ENCODE results near the gene USP46.

The USP46 gene

DNA sequence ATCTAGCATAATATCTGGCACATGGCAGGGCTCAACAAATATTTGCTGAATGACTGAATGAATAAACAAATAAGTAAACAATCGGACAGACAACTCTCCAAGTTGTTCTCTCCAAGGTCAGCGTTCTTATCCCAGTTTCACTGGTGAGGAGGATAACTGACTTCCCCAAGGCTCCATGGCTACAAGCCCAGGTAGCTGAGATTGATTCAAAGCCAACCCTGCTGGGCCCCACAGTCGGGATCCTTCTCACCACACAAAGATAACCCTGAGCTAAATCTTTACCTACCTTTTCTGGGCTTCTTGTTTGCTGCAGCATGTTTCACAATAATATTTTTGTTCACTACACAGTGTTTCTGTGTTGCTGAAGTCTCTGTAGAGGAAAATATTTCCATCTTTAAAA is 54.9 kb downstream of the USP46 start:
- Histone ChIP-seq H3K36me3 (ENCODE audit: insufficient read depth, low read length) (peaks cover 43% of the 10 kb centered on the region), H3K4me3 (ENCODE audit: low read length) (no peak overlapping the region), H3K9me3 (ENCODE audit: low read length) (no peaks in the 10 kb centered on the region), H3K4me1 (ENCODE audit: insufficient read depth, low read length) (no peaks in the 10 kb centered on the region), H3K27me3 (ENCODE audit: insufficient read depth, low read length) (no peaks in the 10 kb centered on the region), H2AFZ (ENCODE audit: low read depth, low read length) (no peak overlapping the region)

GRCh38 chr4:52600275-52600674 is 58.8 kb downstream of the USP46 start:
- no peaks in the 10 kb centered on the region for H3K4me1 ChIP-seq (ENCODE audit: insufficient read depth, low read length)

DNA sequence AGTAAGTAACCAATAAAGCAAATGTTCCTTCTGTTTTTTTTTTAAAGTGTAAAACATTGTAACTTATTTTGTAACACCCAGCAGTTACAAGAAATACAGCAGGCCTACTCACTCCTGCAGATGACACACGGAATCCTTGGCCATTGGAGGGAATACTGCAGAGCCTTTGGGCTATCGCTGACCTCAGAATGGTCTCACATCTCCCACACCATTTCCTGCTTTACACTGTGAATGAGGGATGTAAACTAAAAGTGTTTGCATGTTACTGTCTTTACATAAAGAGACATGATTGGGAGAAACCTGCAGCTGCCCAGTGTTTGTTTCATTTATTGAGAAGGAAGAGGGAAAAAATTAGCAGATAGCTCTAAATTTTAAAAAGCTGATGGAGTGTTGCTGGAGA is 64.1 kb downstream of the USP46 start:
- H3K36me3 ChIP-seq (ENCODE audit: insufficient read depth, low read length) = peaks cover 40% of the 10 kb centered on the region
- H3K9me3 ChIP-seq (ENCODE audit: low read length) = no peaks in the 10 kb centered on the region
- H3K4me1 ChIP-seq (ENCODE audit: insufficient read depth, low read length) = no peaks in the 10 kb centered on the region
- H3K4me3 ChIP-seq (ENCODE audit: low read length) = no peak overlapping the region
- no peak overlapping the region for H2AFZ ChIP-seq (ENCODE audit: low read depth, low read length)
- H3K27me3 ChIP-seq (ENCODE audit: insufficient read depth, low read length) = no peaks in the 10 kb centered on the region

More at GRCh38 chr4:52600275-52600674, 58.8 kb downstream of the USP46 start:
- no peaks in the 10 kb centered on the region for H3K9me3 ChIP-seq (ENCODE audit: low read length)
- H2AFZ ChIP-seq (ENCODE audit: low read depth, low read length) = no peak overlapping the region
- H3K27me3 ChIP-seq (ENCODE audit: insufficient read depth, low read length) = no peaks in the 10 kb centered on the region
- peaks cover 57% of the 10 kb centered on the region for H3K36me3 ChIP-seq (ENCODE audit: insufficient read depth, low read length)
- H3K4me3 ChIP-seq (ENCODE audit: low read length) = no peak overlapping the region

DNA sequence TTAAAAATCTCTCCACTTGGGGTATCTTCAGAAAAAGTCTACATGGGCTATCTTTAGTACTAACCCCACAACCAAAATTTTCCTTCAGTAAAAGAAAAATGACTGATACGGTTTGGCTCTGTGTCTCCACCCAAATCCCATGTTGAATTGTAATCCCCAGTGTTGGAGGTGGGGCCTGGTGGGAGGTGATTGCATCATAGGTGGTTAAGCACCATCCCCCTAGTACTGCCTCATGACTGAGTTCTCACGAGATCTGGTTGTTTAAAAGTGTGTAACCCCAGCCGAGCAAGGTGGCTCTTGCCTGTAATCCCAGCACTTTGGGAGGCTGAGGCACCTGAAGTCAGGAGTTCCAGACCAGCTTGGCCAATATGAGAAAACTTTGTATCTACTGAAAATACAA is 66.8 kb downstream of the USP46 start:
- no peak overlapping the region for H3K4me3 ChIP-seq (ENCODE audit: low read length)
- H2AFZ ChIP-seq (ENCODE audit: low read depth, low read length) = no peak overlapping the region
- peaks cover 20% of the 10 kb centered on the region for H3K36me3 ChIP-seq (ENCODE audit: insufficient read depth, low read length)
- no peaks in the 10 kb centered on the region for H3K9me3 ChIP-seq (ENCODE audit: low read length)
- no peaks in the 10 kb centered on the region for H3K4me1 ChIP-seq (ENCODE audit: insufficient read depth, low read length)
- H3K27me3 ChIP-seq (ENCODE audit: insufficient read depth, low read length) = no peaks in the 10 kb centered on the region

DNA sequence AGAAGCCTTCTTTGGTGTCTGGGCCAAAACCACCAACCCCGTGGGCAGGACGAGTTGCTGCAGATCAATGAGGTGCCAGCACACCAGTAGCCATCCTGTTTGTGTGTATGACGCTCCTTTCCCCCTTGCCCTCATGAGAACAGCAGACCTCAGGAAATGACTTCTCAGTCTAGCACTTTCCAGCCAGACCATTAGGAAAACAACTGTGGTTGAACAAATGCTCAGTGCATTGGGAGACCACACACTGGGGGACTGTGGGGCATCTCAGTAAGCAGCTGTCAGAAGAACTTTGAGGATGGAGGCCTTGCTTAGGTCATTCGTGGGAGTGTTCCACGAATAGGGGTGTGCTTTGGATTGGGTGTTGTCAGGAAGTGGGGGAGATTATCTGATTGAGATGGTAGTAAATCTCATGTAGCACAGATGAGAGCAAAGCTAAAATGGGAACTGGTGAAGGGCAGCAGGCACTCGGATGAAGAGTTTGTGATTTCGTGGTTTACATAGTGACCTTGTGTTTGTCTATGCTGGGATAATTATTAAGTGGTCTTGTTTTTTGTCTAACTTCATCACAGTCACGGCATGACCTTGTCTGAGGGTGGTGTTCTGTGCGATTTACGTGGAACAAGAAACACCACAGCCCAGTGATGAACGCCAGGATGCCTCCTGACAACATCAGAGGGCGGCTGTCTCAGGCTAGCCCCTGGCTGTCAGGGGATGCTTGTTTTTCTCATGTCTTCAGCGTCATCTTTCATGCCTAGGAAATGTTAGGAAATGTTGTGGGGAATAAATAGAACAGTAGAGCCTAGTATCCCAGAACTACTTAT is 70.1 kb downstream of the USP46 start:
- no peaks in the 10 kb centered on the region for H3K4me1 ChIP-seq (ENCODE audit: insufficient read depth, low read length)
- H3K36me3 ChIP-seq (ENCODE audit: insufficient read depth, low read length) = no peaks in the 10 kb centered on the region
- H2AFZ ChIP-seq (ENCODE audit: low read depth, low read length) = no peak overlapping the region
- no peak overlapping the region for H3K4me3 ChIP-seq (ENCODE audit: low read length)
- H3K9me3 ChIP-seq (ENCODE audit: low read length) = no peaks in the 10 kb centered on the region
- H3K27me3 ChIP-seq (ENCODE audit: insufficient read depth, low read length) = no peaks in the 10 kb centered on the region

DNA sequence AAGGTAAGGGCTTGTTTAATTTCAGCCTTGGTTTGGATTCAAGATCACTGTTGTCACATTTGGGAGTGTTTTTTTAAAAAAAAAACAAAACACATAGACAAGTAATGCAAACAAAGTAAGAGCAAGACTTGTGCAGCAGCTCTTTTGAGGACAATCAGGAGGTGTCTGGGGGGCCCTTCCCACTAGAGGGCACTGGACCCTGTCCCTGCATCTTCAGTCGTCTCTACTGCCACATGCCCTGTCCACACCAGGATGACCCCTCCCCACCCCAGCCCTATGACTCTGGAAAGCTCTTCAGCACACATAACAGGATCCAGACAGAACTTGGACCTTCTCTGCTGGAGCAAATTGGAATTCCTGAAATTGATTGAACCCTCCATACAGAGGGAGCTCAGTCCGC is 71.0 kb downstream of the USP46 start:
- no peaks in the 10 kb centered on the region for H3K36me3 ChIP-seq (ENCODE audit: insufficient read depth, low read length)
- no peak overlapping the region for H2AFZ ChIP-seq (ENCODE audit: low read depth, low read length)
- no peaks in the 10 kb centered on the region for H3K27me3 ChIP-seq (ENCODE audit: insufficient read depth, low read length)
- no peaks in the 10 kb centered on the region for H3K9me3 ChIP-seq (ENCODE audit: low read length)
- no peaks in the 10 kb centered on the region for H3K4me1 ChIP-seq (ENCODE audit: insufficient read depth, low read length)
- no peak overlapping the region for H3K4me3 ChIP-seq (ENCODE audit: low read length)

DNA sequence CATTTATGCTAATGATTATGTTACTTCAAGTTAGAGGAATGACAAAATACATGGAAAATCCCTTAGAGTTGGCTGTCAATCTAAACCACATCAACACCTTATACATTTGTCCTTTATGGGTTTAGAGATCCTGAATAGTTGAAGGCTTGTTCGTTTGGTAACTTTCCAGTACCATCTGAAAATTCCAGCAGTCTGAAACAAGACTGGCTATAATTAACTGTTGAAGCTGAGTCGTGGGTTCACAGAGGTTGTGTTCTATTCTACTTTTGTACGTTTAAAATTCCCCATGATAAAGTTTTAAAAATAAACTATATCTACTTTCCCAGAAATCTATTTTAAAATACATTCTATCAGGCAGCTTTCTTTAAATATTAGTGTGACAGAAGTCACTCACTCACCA is 73.0 kb downstream of the USP46 start:
- H3K36me3 ChIP-seq (ENCODE audit: insufficient read depth, low read length) = no peaks in the 10 kb centered on the region
- H2AFZ ChIP-seq (ENCODE audit: low read depth, low read length) = no peak overlapping the region
- H3K4me3 ChIP-seq (ENCODE audit: low read length) = no peak overlapping the region
- H3K9me3 ChIP-seq (ENCODE audit: low read length) = no peaks in the 10 kb centered on the region
- H3K4me1 ChIP-seq (ENCODE audit: insufficient read depth, low read length) = no peaks in the 10 kb centered on the region
- H3K27me3 ChIP-seq (ENCODE audit: insufficient read depth, low read length) = no peaks in the 10 kb centered on the region

DNA sequence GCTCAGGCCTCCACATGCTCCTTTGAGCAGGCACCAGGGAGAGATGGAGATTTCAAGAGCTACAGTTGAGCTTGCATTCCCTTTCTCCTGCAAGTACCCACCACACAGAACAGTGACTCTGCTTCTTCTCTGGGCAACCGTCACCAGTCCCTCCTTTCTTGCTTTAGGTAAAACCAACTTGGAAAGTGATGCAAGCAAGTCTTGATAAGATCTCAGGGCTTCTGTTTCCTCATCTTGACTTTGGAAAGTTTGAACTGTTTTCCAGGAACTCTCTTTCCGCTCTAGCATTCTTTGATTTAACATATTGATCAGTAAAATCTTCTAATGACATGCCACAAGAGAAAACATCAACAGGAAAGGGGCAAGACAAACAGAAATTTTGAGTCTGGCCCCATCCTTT is 73.7 kb downstream of the USP46 start:
- Histone ChIP-seq H3K27me3 (ENCODE audit: insufficient read depth, low read length) (no peaks in the 10 kb centered on the region), H3K9me3 (ENCODE audit: low read length) (no peaks in the 10 kb centered on the region), H3K4me3 (ENCODE audit: low read length) (no peak overlapping the region), H3K36me3 (ENCODE audit: insufficient read depth, low read length) (no peaks in the 10 kb centered on the region), H3K4me1 (ENCODE audit: insufficient read depth, low read length) (no peaks in the 10 kb centered on the region), H2AFZ (ENCODE audit: low read depth, low read length) (no peak overlapping the region)

GRCh38 chr4:52579602-52580272 is 79.4 kb downstream of the USP46 start:
- H2AFZ ChIP-seq (ENCODE audit: low read depth, low read length) = no peak overlapping the region
- H3K27me3 ChIP-seq (ENCODE audit: insufficient read depth, low read length) = no peaks in the 10 kb centered on the region
- no peaks in the 10 kb centered on the region for H3K36me3 ChIP-seq (ENCODE audit: insufficient read depth, low read length)
- H3K9me3 ChIP-seq (ENCODE audit: low read length) = no peaks in the 10 kb centered on the region
- no peak overlapping the region for H3K4me3 ChIP-seq (ENCODE audit: low read length)
- H3K4me1 ChIP-seq (ENCODE audit: insufficient read depth, low read length) = no peaks in the 10 kb centered on the region

DNA sequence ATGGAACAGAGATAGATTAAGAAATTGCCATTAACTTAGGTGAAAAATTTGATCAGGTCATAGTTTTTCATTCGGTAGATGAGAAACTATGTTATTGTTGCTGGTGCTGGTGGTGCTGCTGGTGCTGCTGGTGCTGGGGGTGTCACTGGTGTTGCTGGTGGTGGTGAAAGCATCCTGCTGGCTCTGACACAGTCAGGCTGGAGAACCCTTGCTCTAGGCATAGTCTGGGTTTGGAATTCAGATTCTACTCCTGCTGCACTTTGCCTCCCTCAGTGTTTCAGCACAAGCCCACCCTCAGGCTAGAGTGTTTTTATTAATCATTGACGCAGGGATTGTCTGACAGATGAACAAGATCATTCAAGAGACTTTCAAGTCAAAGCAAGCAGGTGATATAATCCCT is 80.2 kb downstream of the USP46 start:
- no peak overlapping the region for H2AFZ ChIP-seq (ENCODE audit: low read depth, low read length)
- H3K9me3 ChIP-seq (ENCODE audit: low read length) = no peaks in the 10 kb centered on the region
- no peaks in the 10 kb centered on the region for H3K27me3 ChIP-seq (ENCODE audit: insufficient read depth, low read length)
- no peaks in the 10 kb centered on the region for H3K4me1 ChIP-seq (ENCODE audit: insufficient read depth, low read length)
- H3K36me3 ChIP-seq (ENCODE audit: insufficient read depth, low read length) = no peaks in the 10 kb centered on the region
- no peak overlapping the region for H3K4me3 ChIP-seq (ENCODE audit: low read length)

DNA sequence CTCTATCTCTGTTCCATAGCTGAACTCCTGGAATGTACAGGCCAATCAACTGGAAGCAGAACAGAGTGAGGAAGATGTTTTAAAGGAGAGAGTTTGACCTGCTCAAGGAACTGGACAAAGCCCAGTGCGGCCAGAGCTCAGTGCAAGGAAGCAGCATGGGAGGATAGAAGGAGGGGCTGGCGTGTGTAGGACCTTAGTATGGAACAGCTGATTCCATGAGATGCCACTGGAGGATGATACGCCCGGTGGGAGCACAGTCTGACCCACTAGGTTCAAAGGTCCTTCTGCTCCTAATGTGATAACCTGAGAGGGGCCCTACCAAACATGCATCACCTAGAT is 81.5 kb downstream of the USP46 start:
- H3K4me1 ChIP-seq (ENCODE audit: insufficient read depth, low read length) = no peaks in the 10 kb centered on the region
- no peaks in the 10 kb centered on the region for H3K27me3 ChIP-seq (ENCODE audit: insufficient read depth, low read length)
- H3K36me3 ChIP-seq (ENCODE audit: insufficient read depth, low read length) = no peaks in the 10 kb centered on the region
- no peak overlapping the region for H3K4me3 ChIP-seq (ENCODE audit: low read length)
- H2AFZ ChIP-seq (ENCODE audit: low read depth, low read length) = no peak overlapping the region
- no peaks in the 10 kb centered on the region for H3K9me3 ChIP-seq (ENCODE audit: low read length)

GRCh38 chr4:52576961-52577623 is 82.0 kb downstream of the USP46 start:
- no peaks in the 10 kb centered on the region for H3K4me1 ChIP-seq (ENCODE audit: insufficient read depth, low read length)
- H3K9me3 ChIP-seq (ENCODE audit: low read length) = no peaks in the 10 kb centered on the region
- H3K4me3 ChIP-seq (ENCODE audit: low read length) = no peak overlapping the region
- H3K27me3 ChIP-seq (ENCODE audit: insufficient read depth, low read length) = no peaks in the 10 kb centered on the region
- no peak overlapping the region for H2AFZ ChIP-seq (ENCODE audit: low read depth, low read length)
- no peaks in the 10 kb centered on the region for H3K36me3 ChIP-seq (ENCODE audit: insufficient read depth, low read length)

GRCh38 chr4:52576326-52576725 is 82.8 kb downstream of the USP46 start:
- no peak overlapping the region for H2AFZ ChIP-seq (ENCODE audit: low read depth, low read length)
- no peaks in the 10 kb centered on the region for H3K36me3 ChIP-seq (ENCODE audit: insufficient read depth, low read length)
- no peaks in the 10 kb centered on the region for H3K4me1 ChIP-seq (ENCODE audit: insufficient read depth, low read length)
- H3K27me3 ChIP-seq (ENCODE audit: insufficient read depth, low read length) = no peaks in the 10 kb centered on the region
- no peaks in the 10 kb centered on the region for H3K9me3 ChIP-seq (ENCODE audit: low read length)
- H3K4me3 ChIP-seq (ENCODE audit: low read length) = no peak overlapping the region

All from neuron (in vitro differentiated cells).